Activated CD8-positive, alpha-beta memory T cell treated with anti-CD3 and anti-CD28 coated beads for 1 hour (primary cell): ENCODE results near the gene MAGI2.

Experiments used
- DNase-seq, 2 donors: peaks; one replicate each; pipeline ENCODE4 v3.0.0-alpha.2; 2020; ENCODE audit warnings: low read depth in 1 of 2; ENCODE audit errors: extremely low read depth in 1 of 2

The MAGI2 gene

GRCh38 chr7:77989981-77990566 is 1463.4 kb downstream of the MAGI2 start:
- no peak for DNase-seq

- DNase-seq = no peak
These were observed 1467.5 kb downstream of the MAGI2 start for GRCh38 chr7:77985974-77986339.

- DNase-seq = no peak
These were observed 1468.1 kb downstream of the MAGI2 start for GRCh38 chr7:77985232-77985973.

- no peak for DNase-seq
These were observed 1469.5 kb downstream of the MAGI2 start for GRCh38 chr7:77983973-77984372.

GRCh38 chr7:77982926-77983550 is 1470.4 kb downstream of the MAGI2 start:
- no peak for DNase-seq

GRCh38 chr7:77980087-77980713 is 1473.3 kb downstream of the MAGI2 start:
- no peak for DNase-seq

- DNase-seq = no peak
These were observed 1474.2 kb downstream of the MAGI2 start for GRCh38 chr7:77979219-77979618.

GRCh38 chr7:77975672-77976480 is 1477.6 kb downstream of the MAGI2 start:
- no peak for DNase-seq

- DNase-seq = no peak
These were observed 1481.7 kb downstream of the MAGI2 start for GRCh38 chr7:77971726-77972125.

- DNase-seq = no peak
These were observed 1486.0 kb downstream of the MAGI2 start for GRCh38 chr7:77967429-77967828.
